Transverse colon (tissue), 4 donors: ENCODE measurements around the gene CNNM3.

Experiments
- POLR2A ChIP-seq: fragments of 450-650 bp; IDR thresholded peaks from one replicate; pipeline ENCODE4 v1.6.1; 2016; ENCODE audit warnings: antibody characterized with exemption, mild to moderate bottlenecking, moderate library complexity
- POLR2AphosphoS5 ChIP-seq, 3 donors: sonication (generic); formaldehyde crosslinking; IDR thresholded peaks; one replicate each; pipeline ENCODE4 v1.6.1; 2016; ENCODE audit warnings: antibody characterized with exemption in 3 of 3
- TF ChIP-seq, protein P1 (sequence below), 5 experiments: fragments of 200-600 bp in 3 of 5; fragments of 450-650 bp in 2 of 5; sonication (generic) in 3 of 5; IDR thresholded peaks; 1 replicate in 2 of 5; 2 replicates in 3 of 5; pipeline ENCODE4 v1.5.1; 2016 to 2017; ENCODE audit warnings: antibody characterized with exemption in 5 of 5, inconsistent platforms in 3 of 5, mild to moderate bottlenecking in 2 of 5, moderate library complexity in 1 of 5

GRCh38 chr2:96822786-96823185, 6.7 kb downstream of the CNNM3 start:
- TF ChIP-seq POLR2AphosphoS5 (IDR thresholded peaks at IDR 0.05), result no peak
- TF ChIP-seq, protein P1, sequence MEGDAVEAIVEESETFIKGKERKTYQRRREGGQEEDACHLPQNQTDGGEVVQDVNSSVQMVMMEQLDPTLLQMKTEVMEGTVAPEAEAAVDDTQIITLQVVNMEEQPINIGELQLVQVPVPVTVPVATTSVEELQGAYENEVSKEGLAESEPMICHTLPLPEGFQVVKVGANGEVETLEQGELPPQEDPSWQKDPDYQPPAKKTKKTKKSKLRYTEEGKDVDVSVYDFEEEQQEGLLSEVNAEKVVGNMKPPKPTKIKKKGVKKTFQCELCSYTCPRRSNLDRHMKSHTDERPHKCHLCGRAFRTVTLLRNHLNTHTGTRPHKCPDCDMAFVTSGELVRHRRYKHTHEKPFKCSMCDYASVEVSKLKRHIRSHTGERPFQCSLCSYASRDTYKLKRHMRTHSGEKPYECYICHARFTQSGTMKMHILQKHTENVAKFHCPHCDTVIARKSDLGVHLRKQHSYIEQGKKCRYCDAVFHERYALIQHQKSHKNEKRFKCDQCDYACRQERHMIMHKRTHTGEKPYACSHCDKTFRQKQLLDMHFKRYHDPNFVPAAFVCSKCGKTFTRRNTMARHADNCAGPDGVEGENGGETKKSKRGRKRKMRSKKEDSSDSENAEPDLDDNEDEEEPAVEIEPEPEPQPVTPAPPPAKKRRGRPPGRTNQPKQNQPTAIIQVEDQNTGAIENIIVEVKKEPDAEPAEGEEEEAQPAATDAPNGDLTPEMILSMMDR (IDR thresholded peaks at IDR 0.05), result no peak
- no peak for TF ChIP-seq POLR2A
